AG10803 (cell line): ENCODE results near the gene CLK2.
"Not testable (repeated sequence)": the region's sequence is repeated elsewhere in the genome, so short reads cannot be mapped to it uniquely, and the experiment has no call there.

Experiments
- DNase-seq: peaks from one replicate; pipeline ENCODE4 v3.0.0; 2010; ENCODE audit warnings: low read depth
- H3K4me3 ChIP-seq: 2 replicates; pipeline ENCODE4 v1.5.1; 2011; ENCODE audit warnings: mild to moderate bottlenecking, low read length, control low read depth
- TF ChIP-seq, protein P1 (sequence below): conservative IDR thresholded peaks from 2 replicates; pipeline ENCODE4 v1.5.1; 2011; ENCODE audit warnings: mild to moderate bottlenecking, low read length, control low read depth, inconsistent platforms

The CLK2 gene

DNA sequence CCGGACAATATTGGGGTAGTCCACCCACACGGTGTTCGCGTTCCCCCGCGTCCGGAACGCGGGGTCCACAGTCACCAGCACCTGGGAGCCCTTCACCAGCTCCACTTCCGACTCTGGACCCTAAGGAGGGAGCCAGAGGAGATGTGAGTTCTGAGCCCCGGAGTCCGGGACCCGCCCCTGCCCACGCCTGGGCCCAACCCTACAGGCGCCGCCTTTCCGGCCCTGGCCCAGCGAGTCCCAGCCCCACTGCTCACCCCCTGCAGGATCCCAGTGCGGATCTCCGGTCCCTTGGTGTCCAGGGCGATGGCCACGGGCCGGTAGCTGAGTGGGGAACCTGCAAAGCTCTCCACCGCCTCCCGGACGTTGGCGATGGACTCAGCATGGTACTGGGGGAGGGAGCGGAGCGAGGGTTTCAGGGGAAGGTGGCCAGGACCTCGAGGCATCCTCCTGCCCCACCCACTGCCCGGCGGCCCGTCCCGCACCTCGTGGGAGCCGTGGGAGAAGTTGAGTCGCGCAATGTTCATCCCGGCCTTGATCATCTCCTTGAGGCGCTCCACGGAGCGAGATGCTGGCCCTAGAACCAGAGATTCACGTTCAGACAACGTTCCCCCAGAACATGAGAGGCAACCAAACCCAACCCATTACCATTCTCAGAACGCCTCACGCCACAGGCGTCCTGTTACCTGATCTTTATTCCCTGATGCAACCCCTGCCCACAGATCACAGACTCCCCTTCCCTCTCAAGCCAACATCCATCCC lies 22.1 kb upstream of the CLK2 start:
- H3K4me3 ChIP-seq: no peak overlapping the region
- TF ChIP-seq, protein P1, sequence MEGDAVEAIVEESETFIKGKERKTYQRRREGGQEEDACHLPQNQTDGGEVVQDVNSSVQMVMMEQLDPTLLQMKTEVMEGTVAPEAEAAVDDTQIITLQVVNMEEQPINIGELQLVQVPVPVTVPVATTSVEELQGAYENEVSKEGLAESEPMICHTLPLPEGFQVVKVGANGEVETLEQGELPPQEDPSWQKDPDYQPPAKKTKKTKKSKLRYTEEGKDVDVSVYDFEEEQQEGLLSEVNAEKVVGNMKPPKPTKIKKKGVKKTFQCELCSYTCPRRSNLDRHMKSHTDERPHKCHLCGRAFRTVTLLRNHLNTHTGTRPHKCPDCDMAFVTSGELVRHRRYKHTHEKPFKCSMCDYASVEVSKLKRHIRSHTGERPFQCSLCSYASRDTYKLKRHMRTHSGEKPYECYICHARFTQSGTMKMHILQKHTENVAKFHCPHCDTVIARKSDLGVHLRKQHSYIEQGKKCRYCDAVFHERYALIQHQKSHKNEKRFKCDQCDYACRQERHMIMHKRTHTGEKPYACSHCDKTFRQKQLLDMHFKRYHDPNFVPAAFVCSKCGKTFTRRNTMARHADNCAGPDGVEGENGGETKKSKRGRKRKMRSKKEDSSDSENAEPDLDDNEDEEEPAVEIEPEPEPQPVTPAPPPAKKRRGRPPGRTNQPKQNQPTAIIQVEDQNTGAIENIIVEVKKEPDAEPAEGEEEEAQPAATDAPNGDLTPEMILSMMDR: no peak
- DNase-seq: no peak

DNA sequence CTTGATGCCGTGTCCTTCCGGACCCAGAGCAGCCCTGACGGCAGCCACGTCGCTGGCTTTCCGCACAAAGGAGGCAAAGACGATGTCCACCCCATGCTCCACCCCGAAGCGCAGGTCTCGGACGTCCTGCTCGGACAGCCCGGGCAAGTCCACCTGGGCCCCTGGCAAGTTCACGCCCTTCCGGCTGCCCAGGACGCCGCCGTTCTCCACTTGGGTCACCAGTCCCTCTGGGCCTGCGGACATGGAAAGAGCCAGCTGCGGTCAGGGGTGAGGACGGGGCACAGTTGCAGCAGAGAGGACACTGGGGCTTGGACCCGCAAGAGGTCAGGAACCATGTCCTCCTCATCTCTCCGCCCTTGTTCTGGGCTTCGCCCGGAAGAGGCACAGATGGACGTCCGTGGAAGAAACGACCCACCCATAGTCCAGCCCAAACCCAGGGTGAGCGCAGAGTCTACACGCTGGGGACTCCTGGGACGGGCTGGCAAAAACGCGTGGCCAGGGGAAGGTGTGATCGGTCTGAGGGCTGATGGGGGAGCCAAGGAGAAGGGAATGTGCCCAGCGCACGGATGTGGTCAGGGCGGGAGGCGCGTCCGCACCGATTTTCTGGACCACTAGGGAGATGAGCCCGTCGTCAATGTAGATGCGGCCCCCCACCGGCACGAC lies 21.3 kb upstream of the CLK2 start:
- DNase-seq: no peak
- no peak overlapping the region for H3K4me3 ChIP-seq
- TF ChIP-seq, protein P1: no peak

DNA sequence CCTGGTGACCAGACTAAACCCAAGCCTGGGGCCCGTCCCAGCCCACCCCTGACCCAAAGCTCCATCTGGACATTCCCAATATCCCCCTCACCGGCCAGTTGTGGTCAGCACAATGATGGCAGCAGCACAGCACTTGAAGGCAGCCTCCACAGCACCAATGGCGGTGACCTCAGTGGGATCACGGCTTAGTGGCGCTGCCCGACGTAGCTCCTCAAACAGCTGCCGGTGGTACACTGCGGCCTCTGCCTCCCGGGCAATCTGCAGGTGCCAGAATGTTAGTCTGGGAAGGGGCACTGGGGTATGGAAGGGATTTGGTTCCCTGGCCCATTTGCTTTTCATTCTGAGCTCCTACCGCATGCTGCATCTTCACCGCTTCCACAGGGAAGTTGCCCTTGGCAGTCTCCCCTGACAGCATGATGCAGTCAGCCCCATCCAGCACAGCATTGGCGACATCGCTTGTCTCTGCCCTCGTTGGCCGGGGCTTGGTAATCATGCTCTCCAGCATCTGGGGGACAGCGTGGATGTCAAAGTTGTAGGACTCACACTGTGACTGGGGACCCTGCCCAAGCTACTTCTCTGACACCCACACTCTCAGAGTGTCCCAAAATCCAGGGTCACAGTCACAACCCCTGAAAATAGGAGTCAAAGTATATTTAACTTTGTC lies 19.9 kb upstream of the CLK2 start:
- TF ChIP-seq, protein P1: no peak
- no peak for DNase-seq

DNA sequence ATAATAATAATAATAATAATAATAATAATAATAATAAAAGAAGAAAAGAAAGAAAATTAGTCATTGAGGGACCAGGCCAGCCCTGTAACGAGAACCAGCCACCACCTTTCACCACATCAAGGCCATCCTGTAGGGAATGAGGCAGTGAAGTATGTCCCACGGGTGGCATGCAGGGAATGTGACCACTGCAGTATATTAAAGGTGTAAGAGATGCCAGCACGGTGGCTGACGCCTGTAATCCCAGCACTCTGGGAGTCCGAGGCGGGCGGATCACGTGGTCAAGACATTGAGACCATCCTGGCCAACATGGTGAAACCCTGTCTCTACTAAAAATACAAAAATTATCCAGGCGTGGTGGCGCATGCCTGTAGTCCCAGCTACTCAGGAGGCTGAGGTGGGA lies 17.7 kb upstream of the CLK2 start:
- H3K4me3 ChIP-seq, DNase-seq: not testable (repeated sequence)

More for the DNA sequence above, 19.9 kb upstream of the CLK2 start:
- no peak overlapping the region for H3K4me3 ChIP-seq

DNA sequence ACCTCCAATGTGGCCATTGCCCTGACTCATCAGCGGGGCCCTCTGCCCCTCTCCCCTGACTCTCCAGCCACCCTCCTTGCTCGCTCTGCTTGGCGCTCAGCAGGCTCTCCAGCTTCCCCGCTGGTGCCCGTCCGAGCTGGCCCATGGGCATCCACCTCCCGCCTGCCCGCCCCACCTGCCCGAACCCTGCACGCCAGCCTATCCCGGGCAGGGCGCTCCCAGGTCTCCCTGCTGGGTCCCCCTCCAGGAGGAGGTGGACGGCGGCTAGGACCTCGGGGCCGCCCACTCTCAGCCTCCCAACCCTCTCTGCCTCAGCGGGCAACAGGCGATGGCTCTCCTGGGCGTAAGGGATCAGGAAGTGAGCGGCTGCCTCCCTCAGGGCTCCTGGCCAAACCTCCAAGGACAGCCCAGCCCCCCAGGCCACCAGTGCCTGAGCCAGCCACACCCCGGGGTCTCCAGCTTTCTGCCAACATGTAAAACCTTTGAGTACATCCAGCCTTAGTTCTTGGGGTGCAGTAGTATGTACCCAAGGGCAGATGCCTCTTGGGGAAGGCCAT lies 14.8 kb upstream of the CLK2 start:
- TF ChIP-seq, protein P1: no peak

DNA sequence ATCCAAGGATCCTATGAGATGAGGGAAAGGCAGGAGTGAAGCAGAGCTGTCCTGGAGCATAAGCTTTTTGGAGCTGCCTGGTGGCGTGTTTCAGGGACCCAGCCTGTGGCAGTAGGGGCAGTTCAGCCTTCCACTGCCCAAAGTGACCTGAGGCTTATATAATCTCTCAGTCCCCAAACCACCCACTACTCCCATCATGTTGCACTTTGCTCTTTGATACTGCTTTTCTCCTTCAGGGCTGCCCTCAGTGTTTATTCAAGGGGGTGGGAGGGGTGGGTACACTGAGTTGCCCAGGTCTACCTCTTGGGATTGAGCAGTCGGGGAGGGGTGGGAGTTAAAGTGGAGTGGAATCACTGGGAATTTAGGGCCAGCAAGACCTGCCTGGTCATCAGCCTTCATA lies 13.2 kb upstream of the CLK2 start:
- TF ChIP-seq, protein P1: no peak
- DNase-seq: no peak
- H3K4me3 ChIP-seq: no peak overlapping the region

More for the DNA sequence above, 14.8 kb upstream of the CLK2 start:
- no peak overlapping the region for H3K4me3 ChIP-seq
- no peak for DNase-seq

DNA sequence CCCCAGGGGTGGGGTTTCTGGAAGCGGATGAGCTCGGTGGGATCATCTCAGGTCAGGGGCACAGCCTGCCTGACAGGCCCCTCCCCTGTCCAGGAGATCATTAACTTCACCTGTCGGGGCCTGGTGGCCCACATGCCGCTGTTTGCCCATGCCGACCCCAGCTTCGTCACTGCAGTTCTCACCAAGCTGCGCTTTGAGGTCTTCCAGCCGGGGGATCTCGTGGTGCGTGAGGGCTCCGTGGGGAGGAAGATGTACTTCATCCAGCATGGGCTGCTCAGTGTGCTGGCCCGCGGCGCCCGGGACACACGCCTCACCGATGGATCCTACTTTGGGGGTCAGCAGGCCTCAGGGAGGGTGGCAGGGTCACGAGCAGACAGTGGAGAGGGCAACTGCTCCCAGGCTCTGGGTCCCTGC lies 12.3 kb upstream of the CLK2 start:
- TF ChIP-seq, protein P1: no peak
- no peak for DNase-seq
- H3K4me3 ChIP-seq: no peak overlapping the region
